DMS 273 (cell line): Measurements from ENCODE around the gene COBLL1.

Experiments used
- DNase-seq: peaks from one replicate; lab custom pipeline; 2025; ENCODE audit not compliant: unreplicated experiment; lab: John Stamatoyannopoulos, UW

COBLL1 gene

DNA sequence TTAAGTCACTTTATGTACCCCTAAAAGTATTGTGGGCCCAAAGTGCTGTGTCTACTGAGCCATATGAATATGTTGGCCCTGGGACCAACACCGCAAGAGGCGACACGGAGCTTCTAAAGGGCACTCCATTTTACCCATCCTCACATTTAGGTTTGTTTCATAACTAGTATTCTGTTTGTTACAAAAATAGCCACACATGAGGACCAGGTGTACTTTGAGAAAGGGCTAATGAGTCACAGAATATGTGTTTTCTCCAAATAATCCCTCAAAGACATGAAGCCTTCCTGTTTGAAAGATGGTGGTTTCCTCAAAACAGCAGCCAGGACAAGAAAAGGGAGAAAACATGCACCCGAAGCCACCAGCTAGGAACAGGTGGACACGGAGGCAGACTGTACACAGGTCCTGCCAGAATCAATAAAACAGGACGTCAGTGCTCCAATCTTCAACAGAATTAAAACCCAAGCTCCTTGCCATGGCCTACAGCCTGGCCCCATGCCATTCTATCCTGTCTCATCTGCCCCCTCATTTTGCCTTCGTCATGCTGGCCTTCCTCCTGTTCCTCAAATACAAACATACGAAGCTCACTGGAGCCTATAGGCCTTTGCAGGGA, 198.6 kb downstream of the COBLL1 start:
- DNase-seq, result no peak

DNA sequence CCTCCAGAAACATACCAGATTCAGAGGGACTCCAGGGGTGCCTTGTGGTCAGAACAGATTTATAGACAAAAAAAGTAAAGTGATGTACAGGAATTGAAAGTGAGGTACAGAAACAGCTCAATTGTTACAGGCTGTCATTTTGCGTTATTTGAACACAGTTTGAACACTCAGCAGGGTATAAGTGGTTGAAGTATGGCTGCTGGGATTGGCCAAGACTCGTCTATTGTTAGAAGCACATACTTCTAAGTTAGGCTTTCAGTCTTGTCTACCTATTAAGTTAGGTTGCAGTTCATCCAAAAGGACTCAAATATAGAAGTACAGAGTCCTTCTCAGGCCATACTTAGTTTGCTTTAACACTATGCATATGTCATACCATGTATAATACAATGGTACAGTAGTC, 199.4 kb downstream of the COBLL1 start:
- no peak for DNase-seq
